Caco-2 (cell line): ENCODE results near the gene DMAP1. TPM values are rescaled to one million over a fixed set of nuclear protein-coding genes. Genes with fewer than 3 reads are reported as not detected.
"Not testable (repeated sequence)": the region's sequence is repeated elsewhere in the genome, so short reads cannot be mapped to it uniquely, and the experiment has no call there.

ENCODE experiments used
- BruUV-seq: library from RNA; stranded (reverse); fragments of 400-500 nt; replicated peaks from 2 replicates; lab custom pipeline; 2021; lab: Mats Ljungman, UMichigan
- CTCF ChIA-PET: fragments of 300-600 bp; sonication (Branson Sonifier 250); formaldehyde crosslinking; loops from one replicate; lab custom pipeline; 2022; ENCODE audit warnings: antibody characterized with exemption; lab: Charles Lee
- POLR2A ChIA-PET: fragments of 300-600 bp; sonication (Branson Sonifier 250); formaldehyde crosslinking; loops from one replicate; lab custom pipeline; 2022; ENCODE audit warnings: antibody characterized with exemption; lab: Charles Lee
- DNase-seq, 2 experiments: peaks; one replicate each; pipeline versions ENCODE4 v3.0.0 to v3.0.0-alpha.2; 2020 to 2022
- H3K27me3 ChIP-seq: replicated peaks from 2 replicates; pipeline ENCODE4 v1.6.0; 2011; ENCODE audit warnings: low read length; ENCODE audit not compliant: control insufficient read depth, insufficient read depth
- H3K36me3 ChIP-seq: 2 replicates; pipeline ENCODE4 v1.5.1; 2011; ENCODE audit warnings: low read length; ENCODE audit not compliant: control insufficient read depth, insufficient read depth
- H3K4me1 ChIP-seq: fragments of 250-450 bp; sonication (Bioruptor Pico); 2 replicates; pipeline ENCODE4 v1.5.1; 2020; ENCODE audit warnings: mild to moderate bottlenecking
- H3K4me3 ChIP-seq: 2 replicates; pipeline ENCODE4 v1.5.1; 2011; ENCODE audit warnings: low read depth, mild to moderate bottlenecking, control low read depth, low read length
- H3K9me3 ChIP-seq: fragments of 250-450 bp; sonication (Bioruptor Pico); 2 replicates; pipeline ENCODE4 v1.5.1; 2020; ENCODE audit warnings: mild to moderate bottlenecking, moderate library complexity
- H3K27ac Mint-ChIP-seq: one replicate; pipeline ENCODE4 v1.8.0; 2022; ENCODE audit warnings: mixed read lengths; ENCODE audit not compliant: unreplicated experiment
- H3K27me3 Mint-ChIP-seq: one replicate; pipeline ENCODE4 v1.8.0; 2022; ENCODE audit warnings: mixed read lengths; ENCODE audit not compliant: insufficient read depth, unreplicated experiment
- H3K36me3 Mint-ChIP-seq: one replicate; pipeline ENCODE4 v1.8.0; 2022; ENCODE audit warnings: mild to moderate bottlenecking, mixed read lengths; ENCODE audit not compliant: insufficient read depth, unreplicated experiment
- H3K4me1 Mint-ChIP-seq: one replicate; pipeline ENCODE4 v1.8.0; 2022; ENCODE audit warnings: low read depth, mixed read lengths; ENCODE audit not compliant: unreplicated experiment
- H3K4me3 Mint-ChIP-seq: one replicate; pipeline ENCODE4 v1.8.0; 2022; ENCODE audit warnings: mild to moderate bottlenecking, moderate library complexity, mixed read lengths; ENCODE audit not compliant: unreplicated experiment
- H3K9me3 Mint-ChIP-seq: one replicate; pipeline ENCODE4 v1.8.0; 2022; ENCODE audit warnings: mixed read lengths; ENCODE audit not compliant: unreplicated experiment
- intact Hi-C: fragments of 100-400 bp; cut with micrococcal nuclease; formaldehyde crosslinking; loops from one replicate; pipeline ENCODE4 v1.10.0; 2022; ENCODE audit not compliant: unreplicated experiment
- total RNA-seq: library from RNA; stranded (reverse); gene quantifications from 2 replicates; pipeline ENCODE4 v1.2.3, GENCODE V29; 2022
- TF ChIP-seq, protein P1 (sequence below), 2 experiments: fragments of 200-600 bp in 1 of 2; IDR thresholded peaks; 1 replicate in 1 of 2; 2 replicates in 1 of 2; pipeline versions ENCODE4 v1.5.1 to v1.8.0; 2011 to 2022; ENCODE audit warnings: antibody characterized with exemption in 1 of 2, control low read depth in 1 of 2, inconsistent platforms in 1 of 2, low read depth in 1 of 2, low read length in 1 of 2, mild to moderate bottlenecking in 1 of 2, moderate library complexity in 1 of 2; ENCODE audit not compliant: insufficient read depth in 1 of 2, severe bottlenecking in 1 of 2, unreplicated experiment in 1 of 2

Gene DMAP1
- total RNA-seq, 1 experiment from 2014 or later: 40.4 TPM

DNA sequence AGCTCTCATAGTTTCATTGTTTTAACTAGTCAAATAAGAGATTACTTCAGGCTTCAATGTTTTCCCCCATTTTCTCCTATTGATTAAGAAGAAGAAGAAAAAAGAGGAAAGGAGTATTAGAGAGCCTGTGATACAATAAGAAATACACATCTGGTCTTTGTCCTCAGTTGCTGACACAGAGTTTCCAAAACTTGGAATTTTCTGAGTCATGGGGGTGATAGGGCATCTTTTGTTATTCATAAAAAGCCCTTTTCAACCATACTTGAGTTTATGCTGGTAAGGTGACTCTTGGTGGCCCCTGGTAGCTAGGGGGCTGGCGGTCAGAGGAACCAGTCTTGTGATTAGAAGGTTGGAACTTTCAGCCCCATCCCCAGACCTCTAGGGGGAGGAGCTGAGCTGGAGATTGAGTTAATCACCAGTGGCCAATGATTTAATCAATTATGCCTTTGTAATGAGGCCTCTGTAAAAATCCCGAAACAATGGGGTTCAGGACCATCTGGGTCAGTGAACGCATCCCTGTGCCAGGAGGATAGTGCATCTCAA lies 42.9 kb upstream of the DMAP1 start:
- no peak overlapping the region for H3K4me3 Mint-ChIP-seq
- H3K4me1 Mint-ChIP-seq: peaks cover 4% of the 10 kb centered on the region
- no TSS peak for BruUV-seq
- H3K27me3 Mint-ChIP-seq: peaks cover 3% of the 10 kb centered on the region
- intact Hi-C loops: no loop called here
- Histone ChIP-seq H3K36me3 (no peaks in the 10 kb centered on the region), H3K27me3 (no peaks in the 10 kb centered on the region), H3K4me3 (no peak overlapping the region), H3K9me3 (no peaks in the 10 kb centered on the region), H3K4me1 (no peaks in the 10 kb centered on the region)
- H3K9me3 Mint-ChIP-seq: no peaks in the 10 kb centered on the region
- DNase-seq: no peak
- POLR2A ChIA-PET: no interaction called here
- TF ChIP-seq, protein P1, sequence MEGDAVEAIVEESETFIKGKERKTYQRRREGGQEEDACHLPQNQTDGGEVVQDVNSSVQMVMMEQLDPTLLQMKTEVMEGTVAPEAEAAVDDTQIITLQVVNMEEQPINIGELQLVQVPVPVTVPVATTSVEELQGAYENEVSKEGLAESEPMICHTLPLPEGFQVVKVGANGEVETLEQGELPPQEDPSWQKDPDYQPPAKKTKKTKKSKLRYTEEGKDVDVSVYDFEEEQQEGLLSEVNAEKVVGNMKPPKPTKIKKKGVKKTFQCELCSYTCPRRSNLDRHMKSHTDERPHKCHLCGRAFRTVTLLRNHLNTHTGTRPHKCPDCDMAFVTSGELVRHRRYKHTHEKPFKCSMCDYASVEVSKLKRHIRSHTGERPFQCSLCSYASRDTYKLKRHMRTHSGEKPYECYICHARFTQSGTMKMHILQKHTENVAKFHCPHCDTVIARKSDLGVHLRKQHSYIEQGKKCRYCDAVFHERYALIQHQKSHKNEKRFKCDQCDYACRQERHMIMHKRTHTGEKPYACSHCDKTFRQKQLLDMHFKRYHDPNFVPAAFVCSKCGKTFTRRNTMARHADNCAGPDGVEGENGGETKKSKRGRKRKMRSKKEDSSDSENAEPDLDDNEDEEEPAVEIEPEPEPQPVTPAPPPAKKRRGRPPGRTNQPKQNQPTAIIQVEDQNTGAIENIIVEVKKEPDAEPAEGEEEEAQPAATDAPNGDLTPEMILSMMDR (IDR thresholded peaks at IDR 0.05; ENCODE audit: insufficient read depth in 1 of 2, low read depth in 1 of 2, low read length in 1 of 2, severe bottlenecking in 1 of 2, unreplicated experiment in 1 of 2): no peak
- no peaks in the 10 kb centered on the region for H3K36me3 Mint-ChIP-seq
- CTCF ChIA-PET: interaction anchor here (0.6 kb wide), 1 partner anchor 145 kb away, joined by 3 read pairs; no protein-coding TSS in a partner anchor
- no peak overlapping the region for H3K27ac Mint-ChIP-seq

DNA sequence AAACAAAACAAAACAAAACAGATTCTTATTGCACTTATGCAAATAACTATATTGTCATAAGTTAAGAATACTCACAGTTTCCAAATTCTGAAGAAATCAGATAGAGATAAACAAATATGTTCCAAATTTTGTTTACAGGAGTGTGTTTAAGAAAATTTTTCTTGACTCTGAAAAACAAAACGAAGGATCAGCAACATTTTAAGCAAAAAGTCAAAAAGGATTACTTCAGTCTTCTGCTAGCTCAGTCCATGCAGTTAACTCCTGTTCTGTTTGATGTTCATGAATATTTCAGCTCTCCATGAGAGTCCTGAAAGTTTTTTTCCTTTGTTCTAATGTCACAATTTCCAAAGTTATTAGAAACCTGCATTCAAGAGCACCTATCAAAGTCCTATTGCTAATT lies 38.6 kb upstream of the DMAP1 start:
- Mint-ChIP-seq H3K9me3 (no peaks in the 10 kb centered on the region), H3K4me3 (no peak overlapping the region), H3K27ac (no peak overlapping the region), H3K36me3 (no peaks in the 10 kb centered on the region), H3K4me1 (peaks cover 4% of the 10 kb centered on the region), H3K27me3 (no peaks in the 10 kb centered on the region)
- Histone ChIP-seq H3K4me1 (no peaks in the 10 kb centered on the region), H3K27me3 (no peaks in the 10 kb centered on the region), H3K4me3 (no peak overlapping the region), H3K9me3 (no peaks in the 10 kb centered on the region), H3K36me3 (no peaks in the 10 kb centered on the region)
- CTCF ChIA-PET: no interaction called here
- POLR2A ChIA-PET: no interaction called here
- no TSS peak for BruUV-seq
- TF ChIP-seq, protein P1 (IDR thresholded peaks at IDR 0.05; ENCODE audit: insufficient read depth in 1 of 2, low read depth in 1 of 2, low read length in 1 of 2, severe bottlenecking in 1 of 2, unreplicated experiment in 1 of 2): no peak
- no peak for DNase-seq
- intact Hi-C loops: no loop called here

DNA sequence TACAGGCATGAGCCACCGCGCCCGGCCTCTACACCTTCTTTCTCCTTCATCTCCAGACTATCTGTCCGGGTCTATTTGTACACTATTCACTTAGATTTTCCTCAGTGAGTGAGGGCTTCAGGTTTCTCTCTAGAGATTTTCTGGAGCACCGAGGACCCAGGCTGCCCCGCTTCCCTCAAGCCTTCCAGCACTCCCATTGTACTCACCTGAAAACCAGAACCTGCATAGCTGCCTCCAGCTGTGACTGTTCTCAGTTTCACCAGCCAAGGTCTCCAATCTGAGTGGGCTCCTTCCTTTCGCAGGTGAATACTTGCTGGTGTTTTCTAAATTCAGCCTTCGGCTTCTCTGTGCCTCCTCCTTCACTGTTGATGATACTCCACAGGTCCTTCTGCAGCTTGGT lies 12.9 kb upstream of the DMAP1 start:
- Histone ChIP-seq H3K4me1 (no peaks in the 10 kb centered on the region), H3K36me3 (no peaks in the 10 kb centered on the region), H3K27me3 (no peaks in the 10 kb centered on the region), H3K9me3 (no peaks in the 10 kb centered on the region), H3K4me3 (no peak overlapping the region)
- no peaks in the 10 kb centered on the region for H3K9me3 Mint-ChIP-seq
- no peaks in the 10 kb centered on the region for H3K36me3 Mint-ChIP-seq
- intact Hi-C loops: no loop called here
- ChIA-PET CTCF (no interaction called here), POLR2A (no interaction called here)
- TF ChIP-seq, protein P1 (IDR thresholded peaks at IDR 0.05; ENCODE audit: insufficient read depth in 1 of 2, low read depth in 1 of 2, low read length in 1 of 2, severe bottlenecking in 1 of 2, unreplicated experiment in 1 of 2): no peak
- H3K27ac Mint-ChIP-seq: no peak overlapping the region
- DNase-seq: no peak
- H3K27me3 Mint-ChIP-seq: peaks cover 2% of the 10 kb centered on the region
- no TSS peak for BruUV-seq
- no peaks in the 10 kb centered on the region for H3K4me1 Mint-ChIP-seq
- H3K4me3 Mint-ChIP-seq: no peak overlapping the region

DNA sequence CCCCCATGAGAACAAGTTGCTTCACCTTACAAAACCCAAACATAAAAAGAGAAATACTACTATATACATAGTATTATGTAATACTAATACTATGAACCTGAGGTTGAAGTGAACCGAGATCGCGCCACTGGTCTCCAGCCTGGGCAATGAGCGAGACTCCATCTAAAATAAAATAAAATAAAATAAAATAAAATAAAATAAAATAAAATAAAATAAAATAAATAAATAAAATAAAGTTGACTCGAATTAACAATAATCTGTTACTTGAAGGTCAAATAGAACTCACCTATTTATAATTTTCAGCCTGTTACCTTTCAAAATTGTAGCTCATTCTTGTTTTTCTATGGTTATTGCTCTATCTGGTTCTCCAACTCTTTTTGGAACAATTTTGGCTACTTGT lies 6.7 kb upstream of the DMAP1 start:
- CTCF ChIA-PET, H3K9me3 ChIP-seq: not testable (repeated sequence)

More for the DNA sequence above, 6.7 kb upstream of the DMAP1 start:
- H3K4me3 ChIP-seq, H3K27me3 ChIP-seq, intact Hi-C loops, BruUV-seq, H3K27ac Mint-ChIP-seq, DNase-seq, H3K4me3 Mint-ChIP-seq, POLR2A ChIA-PET, H3K9me3 Mint-ChIP-seq, H3K36me3 Mint-ChIP-seq, H3K27me3 Mint-ChIP-seq, H3K4me1 ChIP-seq, H3K4me1 Mint-ChIP-seq, H3K36me3 ChIP-seq: not testable (repeated sequence)
